Hematopoietic multipotent progenitor cell treated with erythropoietin and hydrocortisone succinate and interleukin-3 and kit ligand, for 15 days (in vitro differentiated cells): ENCODE data around the gene MCCD1.
"Not testable (repeated sequence)": the region's sequence is repeated elsewhere in the genome, so short reads cannot be mapped to it uniquely, and the experiment has no call there.

ENCODE experiments used
- DNase-seq: peaks from one replicate; pipeline ENCODE4 v3.0.0-alpha.2; 2015; ENCODE audit warnings: low spot score

Gene MCCD1

GRCh38 chr6:31543639-31544038 lies 14.9 kb downstream of the MCCD1 start:
- no peak for DNase-seq

- no peak for DNase-seq
Measured at GRCh38 chr6:31544676-31545075, 15.9 kb downstream of the MCCD1 start.

GRCh38 chr6:31545291-31545690 lies 16.5 kb downstream of the MCCD1 start:
- no peak for DNase-seq

GRCh38 chr6:31546339-31546957 lies 17.7 kb downstream of the MCCD1 start, which contains the start of gene ATP6V1G2:
TSS of gene ATP6V1G2 (minus strand) at chr6:31546608. CDS start at chr6:31546559, 49 bp downstream.
- peak; percentile 83 for DNase-seq

GRCh38 chr6:31546958-31547726 lies 18.4 kb downstream of the MCCD1 start, which contains the start of gene NFKBIL1:
TSS of gene NFKBIL1 (plus strand) at chr6:31547608. CDS start at chr6:31547695, 87 bp downstream.
- peak; percentile 93 for DNase-seq

GRCh38 chr6:31547727-31548543 lies 19.2 kb downstream of the MCCD1 start:
- no peak for DNase-seq

- DNase-seq: no peak
Measured at GRCh38 chr6:31548544-31548873, 19.7 kb downstream of the MCCD1 start.

- not testable (repeated sequence) for DNase-seq
Measured at GRCh38 chr6:31551371-31551770, 22.6 kb downstream of the MCCD1 start.

- no peak for DNase-seq
Measured at GRCh38 chr6:31556307-31556706, 27.5 kb downstream of the MCCD1 start.

GRCh38 chr6:31557443-31558317 lies 28.9 kb downstream of the MCCD1 start:
- no peak for DNase-seq

- DNase-seq: no peak
Measured at GRCh38 chr6:31558318-31558625, 29.5 kb downstream of the MCCD1 start.

- no peak for DNase-seq
Measured at GRCh38 chr6:31558631-31559500, 30.1 kb downstream of the MCCD1 start.

GRCh38 chr6:31559606-31559957 lies 30.8 kb downstream of the MCCD1 start:
- no peak for DNase-seq

GRCh38 chr6:31559958-31560696 lies 31.4 kb downstream of the MCCD1 start:
- no peak for DNase-seq

GRCh38 chr6:31560697-31561058 lies 31.9 kb downstream of the MCCD1 start:
- no peak for DNase-seq

GRCh38 chr6:31567531-31568370 lies 39.0 kb downstream of the MCCD1 start:
- no peak for DNase-seq

- no peak for DNase-seq
Measured at GRCh38 chr6:31568537-31568961, 39.8 kb downstream of the MCCD1 start.

GRCh38 chr6:31569861-31570536 lies 41.2 kb downstream of the MCCD1 start:
- no peak for DNase-seq
